HEK293 (cell line): Measurements from ENCODE around the gene CCDC63.

ENCODE experiments used
- CTCF ChIA-PET: fragments of 350-600 bp; formaldehyde crosslinking; extraction: SDS; loops from one replicate; lab custom pipeline; 2021; ENCODE audit warnings: antibody characterized with exemption; lab: Yijun Ruan, JAX
- POLR2A ChIA-PET: fragments of 300-600 bp; formaldehyde crosslinking; extraction: SDS; loops from one replicate; lab custom pipeline; 2020; ENCODE audit warnings: antibody characterized with exemption, inconsistent platforms; lab: Yijun Ruan, JAX
- H3K27ac ChIP-seq: fragments of 200-500 bp; sonication (Bioruptor generic); 2 replicates; pipeline ENCODE4 v1.5.1; 2014; ENCODE audit warnings: low read depth, low read length, control low read depth, inconsistent platforms; ENCODE audit errors: extremely low read depth
- H3K36me3 ChIP-seq, 2 experiments: fragments of 200-500 bp in 1 of 2; sonication (Bioruptor generic) in 1 of 2; 1 replicate in 1 of 2; 2 replicates in 1 of 2; pipeline ENCODE4 v1.5.1; 2014 to 2017; ENCODE audit warnings: inconsistent platforms in 2 of 2, low read length in 2 of 2; ENCODE audit not compliant: control insufficient read depth in 2 of 2, insufficient read depth in 1 of 2
- H3K4me1 ChIP-seq: fragments of 200-500 bp; sonication (Bioruptor generic); 2 replicates; pipeline ENCODE4 v1.5.1; 2014; ENCODE audit warnings: mild to moderate bottlenecking, low read length, inconsistent platforms; ENCODE audit not compliant: control insufficient read depth, insufficient read depth
- H3K4me3 ChIP-seq: 2 replicates; pipeline ENCODE4 v1.5.1; 2011; ENCODE audit warnings: low read depth, mild to moderate bottlenecking, control low read depth, low read length, moderate library complexity
- H3K9me3 ChIP-seq: fragments of 200-500 bp; sonication (Bioruptor generic); 2 replicates; pipeline ENCODE4 v1.5.1; 2014; ENCODE audit warnings: low read depth, low read length, inconsistent platforms; ENCODE audit not compliant: control insufficient read depth, insufficient read depth
- BCL11A ChIP-seq: fragments of 450-650 bp; formaldehyde crosslinking; IDR thresholded peaks from 2 replicates; pipeline ENCODE4 v1.5.1; 2016; ENCODE audit warnings: low read depth, missing biosample characterization, missing genetic modification characterization
- CTCF ChIP-seq: fragments of 450-650 bp; formaldehyde crosslinking; IDR thresholded peaks from 2 replicates; pipeline ENCODE4 v1.5.1; 2016; ENCODE audit warnings: missing biosample characterization, missing genetic modification characterization
- MEIS1 ChIP-seq: sonication (generic); formaldehyde crosslinking; IDR thresholded peaks from 2 replicates; pipeline ENCODE4 v1.8.1; 2022; ENCODE audit warnings: missing genetic modification reagents, mild to moderate bottlenecking, borderline replicate concordance
- RBAK ChIP-seq: fragments of 450-650 bp; formaldehyde crosslinking; IDR thresholded peaks from 2 replicates; pipeline ENCODE4 v1.5.1; 2016; ENCODE audit warnings: missing biosample characterization, missing genetic modification characterization
- SCRT2 ChIP-seq: fragments of 450-650 bp; formaldehyde crosslinking; IDR thresholded peaks from 2 replicates; pipeline ENCODE4 v1.5.1; 2016; ENCODE audit warnings: missing biosample characterization, missing genetic modification characterization
- ZNF121 ChIP-seq: fragments of 450-650 bp; formaldehyde crosslinking; IDR thresholded peaks from 2 replicates; pipeline ENCODE4 v1.5.1; 2016; ENCODE audit warnings: missing biosample characterization, missing genetic modification characterization
- ZNF138 ChIP-seq: fragments of 450-650 bp; formaldehyde crosslinking; IDR thresholded peaks from 2 replicates; pipeline ENCODE4 v1.5.1; 2016; ENCODE audit warnings: missing biosample characterization, missing genetic modification characterization, borderline replicate concordance
- ZNF169 ChIP-seq: fragments of 450-650 bp; formaldehyde crosslinking; IDR thresholded peaks from 2 replicates; pipeline ENCODE4 v1.5.1; 2016; ENCODE audit warnings: missing biosample characterization, missing genetic modification characterization
- ZNF24 ChIP-seq: fragments of 450-650 bp; formaldehyde crosslinking; IDR thresholded peaks from 2 replicates; pipeline ENCODE4 v1.5.1; 2016; ENCODE audit warnings: missing biosample characterization, missing genetic modification characterization
- ZNF510 ChIP-seq: fragments of 450-650 bp; formaldehyde crosslinking; IDR thresholded peaks from 2 replicates; pipeline ENCODE4 v1.5.1; 2018; ENCODE audit warnings: mild to moderate bottlenecking, missing genetic modification characterization, missing biosample characterization; ENCODE audit not compliant: insufficient replicate concordance
- ZNF580 ChIP-seq: fragments of 450-650 bp; formaldehyde crosslinking; IDR thresholded peaks from 2 replicates; pipeline ENCODE4 v1.5.1; 2016; ENCODE audit warnings: missing biosample characterization, missing genetic modification characterization
- ZNF792 ChIP-seq: fragments of 450-650 bp; formaldehyde crosslinking; IDR thresholded peaks from 2 replicates; pipeline ENCODE4 v1.5.1; 2016; ENCODE audit warnings: missing biosample characterization, missing genetic modification characterization
- ZSCAN16 ChIP-seq: fragments of 450-650 bp; formaldehyde crosslinking; IDR thresholded peaks from 2 replicates; pipeline ENCODE4 v1.5.1; 2016; ENCODE audit warnings: missing biosample characterization, missing genetic modification characterization
- TF ChIP-seq, protein P1 (sequence below): fragments of 450-650 bp; formaldehyde crosslinking; IDR thresholded peaks from 2 replicates; pipeline ENCODE4 v1.5.1; 2016; ENCODE audit warnings: missing biosample characterization, missing genetic modification characterization
- TF ChIP-seq, protein P2 (sequence below): sonication (generic); formaldehyde crosslinking; IDR thresholded peaks from 2 replicates; pipeline ENCODE4 v1.8.1; 2022; ENCODE audit warnings: mild to moderate bottlenecking, moderate library complexity, missing genetic modification reagents
- TF ChIP-seq, protein P3 (sequence below): fragments of 450-650 bp; formaldehyde crosslinking; IDR thresholded peaks from 2 replicates; pipeline ENCODE4 v1.5.1; 2017; ENCODE audit warnings: missing biosample characterization, missing genetic modification characterization

CCDC63 gene

GRCh38 chr12:110906083-110906482 lies 59.3 kb downstream of the CCDC63 start (continued):
- no peak for TF ChIP-seq ZNF24 (tag by site-specific recombination)
- no peak for TF ChIP-seq ZNF138 (tag by site-specific recombination)
- TF ChIP-seq, protein P1, sequence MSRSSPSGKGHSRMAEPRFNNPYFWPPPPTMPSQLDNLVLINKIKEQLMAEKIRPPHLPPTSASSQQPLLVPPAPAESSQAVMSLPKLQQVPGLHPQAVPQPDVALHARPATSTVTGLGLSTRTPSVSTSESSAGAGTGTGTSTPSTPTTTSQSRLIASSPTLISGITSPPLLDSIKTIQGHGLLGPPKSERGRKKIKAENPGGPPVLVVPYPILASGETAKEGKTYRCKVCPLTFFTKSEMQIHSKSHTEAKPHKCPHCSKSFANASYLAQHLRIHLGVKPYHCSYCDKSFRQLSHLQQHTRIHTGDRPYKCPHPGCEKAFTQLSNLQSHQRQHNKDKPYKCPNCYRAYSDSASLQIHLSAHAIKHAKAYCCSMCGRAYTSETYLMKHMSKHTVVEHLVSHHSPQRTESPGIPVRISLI: no peak
- TF ChIP-seq, protein P2, sequence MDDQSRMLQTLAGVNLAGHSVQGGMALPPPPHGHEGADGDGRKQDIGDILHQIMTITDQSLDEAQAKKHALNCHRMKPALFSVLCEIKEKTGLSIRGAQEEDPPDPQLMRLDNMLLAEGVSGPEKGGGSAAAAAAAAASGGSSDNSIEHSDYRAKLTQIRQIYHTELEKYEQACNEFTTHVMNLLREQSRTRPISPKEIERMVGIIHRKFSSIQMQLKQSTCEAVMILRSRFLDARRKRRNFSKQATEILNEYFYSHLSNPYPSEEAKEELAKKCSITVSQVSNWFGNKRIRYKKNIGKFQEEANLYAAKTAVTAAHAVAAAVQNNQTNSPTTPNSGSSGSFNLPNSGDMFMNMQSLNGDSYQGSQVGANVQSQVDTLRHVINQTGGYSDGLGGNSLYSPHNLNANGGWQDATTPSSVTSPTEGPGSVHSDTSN (CRISPR knock-in tag): no peak
- no peak for TF ChIP-seq MEIS1 (CRISPR knock-in tag)
- no peak for TF ChIP-seq BCL11A (tag by site-specific recombination)
- no peak for TF ChIP-seq ZNF169 (tag by site-specific recombination)
- peak; percentile 77 for TF ChIP-seq SCRT2 (tag by site-specific recombination)
- no peak for TF ChIP-seq ZNF792 (tag by site-specific recombination)

- CTCF ChIA-PET: interaction anchor here (0.7 kb wide), 1 partner anchor 31 kb away, joined by 3 read pairs; no protein-coding TSS in a partner anchor
- H3K36me3 ChIP-seq: no peaks in the 10 kb centered on the region
- no peak overlapping the region for H3K27ac ChIP-seq
- no peaks in the 10 kb centered on the region for H3K9me3 ChIP-seq
- TF ChIP-seq ZNF510 (tag by site-specific recombination) (no peak), RBAK (no peak), SCRT2 (tag by site-specific recombination) (peak; percentile 5; the same call in 1 of the 2 replicates), ZSCAN16 (tag by site-specific recombination) (no peak), CTCF (tag by site-specific recombination) (no peak)
- TF ChIP-seq, protein P3, sequence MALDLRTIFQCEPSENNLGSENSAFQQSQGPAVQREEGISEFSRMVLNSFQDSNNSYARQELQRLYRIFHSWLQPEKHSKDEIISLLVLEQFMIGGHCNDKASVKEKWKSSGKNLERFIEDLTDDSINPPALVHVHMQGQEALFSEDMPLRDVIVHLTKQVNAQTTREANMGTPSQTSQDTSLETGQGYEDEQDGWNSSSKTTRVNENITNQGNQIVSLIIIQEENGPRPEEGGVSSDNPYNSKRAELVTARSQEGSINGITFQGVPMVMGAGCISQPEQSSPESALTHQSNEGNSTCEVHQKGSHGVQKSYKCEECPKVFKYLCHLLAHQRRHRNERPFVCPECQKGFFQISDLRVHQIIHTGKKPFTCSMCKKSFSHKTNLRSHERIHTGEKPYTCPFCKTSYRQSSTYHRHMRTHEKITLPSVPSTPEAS (tag by site-specific recombination): peak; percentile 8; the same call in 1 of the 2 replicates
- TF ChIP-seq, all 188 proteins: peak for 2
- POLR2A ChIA-PET: no interaction called here
- Histone ChIP-seq H3K4me3 (no peak overlapping the region), H3K4me1 (no peaks in the 10 kb centered on the region)
Observed at GRCh38 chr12:110906516-110906915, 59.7 kb downstream of the CCDC63 start.

GRCh38 chr12:110906985-110907384 lies 60.2 kb downstream of the CCDC63 start:
- Histone ChIP-seq H3K4me3 (no peak overlapping the region), H3K36me3 (no peaks in the 10 kb centered on the region), H3K9me3 (no peaks in the 10 kb centered on the region), H3K27ac (no peak overlapping the region), H3K4me1 (no peaks in the 10 kb centered on the region)
- POLR2A ChIA-PET: no interaction called here
- CTCF ChIA-PET: interaction anchor here (0.7 to 0.8 kb wide), 2 partner anchors 11 to 30 kb away, joined by 3 read pairs; no protein-coding TSS in a partner anchor
- TF ChIP-seq ZNF580 (tag by site-specific recombination): 0 out of 2 replicates have a peak, but pooled peaks have one; percentile 17
- no peak for TF ChIP-seq ZNF121 (tag by site-specific recombination)
